ENCODE measurements around the gene CNR1. TPM values are rescaled to one million over a fixed set of nuclear protein-coding genes. Genes with fewer than 3 reads are reported as not detected.

The CNR1 gene
- total RNA-seq, 4 donors from 2014 or later = 0.38 to 7.2 (median 2.7) TPM

DNA sequence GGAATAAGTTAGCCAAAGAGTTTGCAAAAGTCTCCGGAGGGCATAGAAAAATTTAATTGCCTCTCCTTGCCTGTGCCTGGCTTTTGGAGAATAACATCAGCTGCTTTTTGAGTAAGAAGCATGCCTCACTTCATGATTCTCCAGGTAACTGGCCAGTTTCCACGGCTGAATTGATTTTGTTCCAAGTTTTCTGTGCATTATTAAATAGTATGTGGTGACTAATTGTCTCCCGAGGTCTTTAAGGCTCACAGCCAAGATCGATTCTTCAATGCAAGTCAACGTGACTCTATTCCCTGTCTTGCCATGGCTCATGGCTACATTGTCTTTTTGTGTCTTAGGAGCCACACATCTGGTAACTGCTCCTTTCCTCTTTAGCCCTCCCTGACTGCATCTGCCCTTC is 54.2 kb downstream of the CNR1 start:
- DNase-seq = no peak
- Histone ChIP-seq H3K27me3 (no peaks in the 10 kb centered on the region), H3K4me1 (no peaks in the 10 kb centered on the region), H3K36me3 (no peaks in the 10 kb centered on the region), H3K9me3 (no peaks in the 10 kb centered on the region), H3K4me3 (no peak overlapping the region), H3K27ac (no peak overlapping the region)
- intact Hi-C loops (cut with DNase I) = no loop called here
- WGBS, 2 donors = 19 to 46% methylated on average over 5 of the region's 5 CpGs
- TF ChIP-seq POLR2A (IDR thresholded peaks at IDR 0.05) = no peak
- TF ChIP-seq, protein P1, sequence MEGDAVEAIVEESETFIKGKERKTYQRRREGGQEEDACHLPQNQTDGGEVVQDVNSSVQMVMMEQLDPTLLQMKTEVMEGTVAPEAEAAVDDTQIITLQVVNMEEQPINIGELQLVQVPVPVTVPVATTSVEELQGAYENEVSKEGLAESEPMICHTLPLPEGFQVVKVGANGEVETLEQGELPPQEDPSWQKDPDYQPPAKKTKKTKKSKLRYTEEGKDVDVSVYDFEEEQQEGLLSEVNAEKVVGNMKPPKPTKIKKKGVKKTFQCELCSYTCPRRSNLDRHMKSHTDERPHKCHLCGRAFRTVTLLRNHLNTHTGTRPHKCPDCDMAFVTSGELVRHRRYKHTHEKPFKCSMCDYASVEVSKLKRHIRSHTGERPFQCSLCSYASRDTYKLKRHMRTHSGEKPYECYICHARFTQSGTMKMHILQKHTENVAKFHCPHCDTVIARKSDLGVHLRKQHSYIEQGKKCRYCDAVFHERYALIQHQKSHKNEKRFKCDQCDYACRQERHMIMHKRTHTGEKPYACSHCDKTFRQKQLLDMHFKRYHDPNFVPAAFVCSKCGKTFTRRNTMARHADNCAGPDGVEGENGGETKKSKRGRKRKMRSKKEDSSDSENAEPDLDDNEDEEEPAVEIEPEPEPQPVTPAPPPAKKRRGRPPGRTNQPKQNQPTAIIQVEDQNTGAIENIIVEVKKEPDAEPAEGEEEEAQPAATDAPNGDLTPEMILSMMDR (IDR thresholded peaks at IDR 0.05) = no peak

DNA sequence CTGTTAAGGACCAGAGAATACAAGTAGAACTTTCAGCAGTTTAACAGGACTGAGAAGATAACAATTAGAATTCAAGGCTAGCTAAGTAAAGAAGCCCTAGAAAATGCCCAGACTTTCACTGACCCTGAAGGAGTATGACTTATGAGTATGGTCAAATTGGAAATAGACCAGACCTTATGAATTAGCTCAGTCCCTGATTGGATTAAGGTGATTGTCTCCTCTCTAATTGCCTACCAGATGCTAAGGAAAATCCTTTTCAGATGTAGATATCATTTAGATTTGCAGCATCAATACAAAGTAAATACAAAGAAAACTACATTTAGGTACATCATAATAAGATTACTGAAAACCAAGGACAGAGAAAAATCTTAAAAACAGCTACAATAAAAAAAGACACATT is 58.9 kb downstream of the CNR1 start:
- intact Hi-C loops (cut with DNase I) = no loop called here
- no peaks in the 10 kb centered on the region for H3K36me3 ChIP-seq
- no peak for DNase-seq
- H3K9me3 ChIP-seq = no peaks in the 10 kb centered on the region
- H3K27ac ChIP-seq = no peak overlapping the region
- no peaks in the 10 kb centered on the region for H3K4me1 ChIP-seq
- TF ChIP-seq POLR2A (IDR thresholded peaks at IDR 0.05) = no peak
- TF ChIP-seq, protein P1 (IDR thresholded peaks at IDR 0.05) = no peak
- no peaks in the 10 kb centered on the region for H3K27me3 ChIP-seq
- no peak overlapping the region for H3K4me3 ChIP-seq

DNA sequence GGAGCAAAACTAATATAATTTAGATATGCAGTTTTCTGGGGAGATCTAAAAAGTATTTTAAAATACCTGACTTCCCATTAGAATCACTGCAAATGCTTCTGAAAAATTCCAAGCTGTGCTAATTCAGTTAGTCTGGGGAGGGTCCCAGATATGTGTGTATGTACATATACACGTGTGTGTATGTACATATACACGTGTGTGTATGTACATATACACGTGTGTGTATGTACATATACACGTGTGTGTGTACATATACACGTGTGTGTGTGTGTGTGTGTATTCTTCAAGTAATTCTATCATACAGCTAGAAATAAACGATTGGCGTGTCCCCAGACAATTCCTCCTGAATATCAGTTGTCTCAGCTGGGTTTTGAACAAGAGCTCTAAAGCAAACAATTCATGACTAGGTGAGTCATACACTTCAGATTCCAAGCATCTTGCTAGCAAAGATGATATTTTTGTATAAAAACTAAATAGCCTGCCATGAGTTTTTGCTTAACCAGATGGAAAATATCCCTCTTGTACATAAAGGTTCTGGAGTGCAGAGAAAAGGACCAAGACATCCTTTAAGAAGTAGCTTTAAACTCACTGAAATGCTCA is 60.3 kb downstream of the CNR1 start:
- Histone ChIP-seq H3K4me1 (no peaks in the 10 kb centered on the region), H3K27ac (no peak overlapping the region), H3K4me3 (no peak overlapping the region), H3K27me3 (no peaks in the 10 kb centered on the region), H3K9me3 (no peaks in the 10 kb centered on the region), H3K36me3 (no peaks in the 10 kb centered on the region)
- 62 to 69% methylated on average over 7 of the region's 7 CpGs for WGBS, 2 donors
- TF ChIP-seq, protein P1 (IDR thresholded peaks at IDR 0.05) = no peak
- TF ChIP-seq POLR2A (IDR thresholded peaks at IDR 0.05) = no peak
- no peak for DNase-seq
- intact Hi-C loops (cut with DNase I) = no loop called here

Other genes starting within 250 kb of the CNR1 start
- gene SPACA1, start 118.5 kb downstream of the CNR1 start, total RNA-seq = not detected

Data from esophagus squamous epithelium (tissue), 5 donors.